SK-N-SH (cell line): ENCODE data around the gene RSU1. TPM values are rescaled to one million over a fixed set of nuclear protein-coding genes. Genes with fewer than 3 reads are reported as not detected.

Experiments used
- CTCF ChIA-PET: fragments of 300-600, 350-600 bp; formaldehyde crosslinking; extraction: SDS; loops from one replicate; lab custom pipeline; 2021; lab: Yijun Ruan, JAX
- POLR2A ChIA-PET: fragments of 350-600 bp; sonication (Branson Sonifier 250); formaldehyde crosslinking; extraction: SDS; loops from one replicate; lab custom pipeline; 2020; ENCODE audit warnings: antibody characterized with exemption, inconsistent platforms; lab: Yijun Ruan, JAX
- DNase-seq: peaks from one replicate; pipeline ENCODE4 v3.0.0; 2012
- H2AFZ ChIP-seq: fragments of 200-600 bp; sonication (generic); 2 replicates; pipeline ENCODE4 v1.8.1; 2016; ENCODE audit warnings: antibody characterized with exemption, mild to moderate bottlenecking, low read depth
- H3F3A ChIP-seq: fragments of 200-600 bp; sonication (generic); replicated peaks from 2 replicates; pipeline ENCODE3; 2016; ENCODE audit warnings: antibody characterized with exemption, mild to moderate bottlenecking; ENCODE audit not compliant: insufficient read depth
- H3K27ac ChIP-seq, 2 experiments: fragments of 200-500 bp in 1 of 2; fragments of 200-600 bp in 1 of 2; sonication (Bioruptor generic) in 1 of 2; sonication (generic), shearing (Covaris generic) in 1 of 2; 2 replicates each; pipeline versions ENCODE4 v1.5.1 to v1.6.1; 2014 to 2016; ENCODE audit warnings: low read depth in 2 of 2, inconsistent platforms in 1 of 2, low read length in 1 of 2, mild to moderate bottlenecking in 1 of 2, mixed read lengths in 1 of 2
- H3K27me3 ChIP-seq: fragments of 200-600 bp; sonication (generic), shearing (Covaris generic); 2 replicates; pipeline ENCODE4 v1.6.1; 2016; ENCODE audit warnings: mixed run types; ENCODE audit not compliant: insufficient read depth
- H3K36me3 ChIP-seq, 2 experiments: fragments of 200-500 bp in 1 of 2; fragments of 200-600 bp in 1 of 2; sonication (Bioruptor generic) in 1 of 2; sonication (generic) in 1 of 2; replicated peaks in 1 of 2; 2 replicates each; pipeline versions ENCODE3 to v1.5.1; 2014 to 2016; ENCODE audit warnings: low read length in 1 of 2, mild to moderate bottlenecking in 1 of 2; ENCODE audit not compliant: insufficient read depth in 2 of 2, control insufficient read depth in 1 of 2
- H3K4me1 ChIP-seq, 2 experiments: fragments of 200-500 bp in 1 of 2; fragments of 200-600 bp in 1 of 2; sonication (Bioruptor generic) in 1 of 2; sonication (generic), shearing (Covaris generic) in 1 of 2; 2 replicates each; pipeline versions ENCODE4 v1.5.1 to v1.6.1; 2014 to 2016; ENCODE audit warnings: low read depth in 1 of 2, low read length in 1 of 2, mixed run types in 1 of 2; ENCODE audit not compliant: insufficient read depth in 2 of 2, control insufficient read depth in 1 of 2
- H3K4me2 ChIP-seq: fragments of 200-600 bp; sonication (generic), shearing (Covaris generic); 2 replicates; pipeline ENCODE4 v1.6.1; 2017; ENCODE audit warnings: mixed run types
- H3K4me3 ChIP-seq, 2 experiments: fragments of 200-500 bp in 1 of 2; fragments of 200-600 bp in 1 of 2; sonication (Bioruptor generic) in 1 of 2; sonication (generic), shearing (Covaris generic) in 1 of 2; 2 replicates each; pipeline versions ENCODE4 v1.5.1 to v1.8.1; 2014 to 2016; ENCODE audit warnings: low read depth in 2 of 2, inconsistent platforms in 1 of 2, low read length in 1 of 2, mild to moderate bottlenecking in 1 of 2, mixed read lengths in 1 of 2, moderate library complexity in 1 of 2
- H3K79me2 ChIP-seq: fragments of 200-600 bp; sonication (generic); 2 replicates; pipeline ENCODE4 v1.8.1; 2017; ENCODE audit warnings: mild to moderate bottlenecking; ENCODE audit not compliant: insufficient read depth
- H3K9ac ChIP-seq: fragments of 200-600 bp; sonication (generic); 2 replicates; pipeline ENCODE4 v1.6.1; 2017; ENCODE audit warnings: mixed run types
- H3K9me2 ChIP-seq: fragments of 200-600 bp; sonication (generic); 2 replicates; pipeline ENCODE4 v1.6.1; 2017; ENCODE audit warnings: mixed run types
- H3K9me3 ChIP-seq: fragments of 200-600 bp; sonication (generic); 2 replicates; pipeline ENCODE4 v1.6.1; 2017; ENCODE audit warnings: mixed run types, mild to moderate bottlenecking, moderate library complexity
- H4K20me1 ChIP-seq: fragments of 200-600 bp; sonication (generic); 2 replicates; pipeline ENCODE4 v1.6.1; 2017; ENCODE audit warnings: mild to moderate bottlenecking, mixed run types; ENCODE audit not compliant: insufficient read depth
- CTCF ChIP-seq: fragments of 200-600 bp; sonication (generic); IDR thresholded peaks from 2 replicates; pipeline ENCODE4 v1.6.1; 2017; ENCODE audit warnings: antibody characterized with exemption, mild to moderate bottlenecking, moderate library complexity
- EP300 ChIP-seq, 2 experiments: IDR thresholded peaks; 2 replicates each; pipeline versions ENCODE4 v1.4.0 to v1.6.1; 2012; ENCODE audit warnings: borderline replicate concordance in 1 of 2, low read depth in 1 of 2, low read length in 1 of 2
- FOSL2 ChIP-seq: IDR thresholded peaks from 2 replicates; pipeline ENCODE4 v1.4.0; 2012; ENCODE audit warnings: low read depth, mild to moderate bottlenecking, moderate library complexity, borderline replicate concordance
- FOXJ3 ChIP-seq: sonication (generic); formaldehyde crosslinking; IDR thresholded peaks from 2 replicates; pipeline ENCODE4 v1.5.1; 2020; ENCODE audit warnings: mild to moderate bottlenecking, missing genetic modification reagents
- GATA2 ChIP-seq: sonication (generic); formaldehyde crosslinking; IDR thresholded peaks from 2 replicates; pipeline ENCODE4 v1.5.0; 2020; ENCODE audit warnings: mild to moderate bottlenecking, missing genetic modification reagents
- IRF3 ChIP-seq: fragments of 150-350 bp; IDR thresholded peaks from 2 replicates; pipeline ENCODE4 v1.6.1; 2016; ENCODE audit warnings: mild to moderate bottlenecking, low read depth, low read length
- JUND ChIP-seq: IDR thresholded peaks from 2 replicates; pipeline ENCODE4 v1.4.0; 2012
- MAX ChIP-seq: IDR thresholded peaks from 2 replicates; pipeline ENCODE4 v1.4.0; 2012; ENCODE audit warnings: low read depth
- NFIC ChIP-seq: IDR thresholded peaks from 2 replicates; pipeline ENCODE4 v1.4.0; 2012; ENCODE audit warnings: borderline replicate concordance
- PBX3 ChIP-seq: IDR thresholded peaks from 2 replicates; pipeline ENCODE4; 2012
- POLR2AphosphoS5 ChIP-seq: IDR thresholded peaks from 2 replicates; pipeline ENCODE4 v1.6.1; 2012; ENCODE audit warnings: low read depth, low read length
- RAD21 ChIP-seq: IDR thresholded peaks from 2 replicates; pipeline ENCODE4 v1.6.1; 2012; ENCODE audit warnings: mild to moderate bottlenecking, low read length
- RCOR1 ChIP-seq: fragments of 150-350 bp; IDR thresholded peaks from 2 replicates; pipeline ENCODE4 v1.6.1; 2017; ENCODE audit warnings: antibody characterized with exemption, low read length
- RFX5 ChIP-seq: IDR thresholded peaks from 2 replicates; pipeline ENCODE4 v1.6.1; 2012; ENCODE audit warnings: mild to moderate bottlenecking, improper control_type of control experiment, low read length
- RXRA ChIP-seq: IDR thresholded peaks from 2 replicates; pipeline ENCODE4 v1.4.0; 2012; ENCODE audit warnings: low read depth, mild to moderate bottlenecking, borderline replicate concordance
- TAF1 ChIP-seq: IDR thresholded peaks from 2 replicates; pipeline ENCODE4 v1.6.1; 2012; ENCODE audit warnings: low read depth, mild to moderate bottlenecking, low read length, moderate library complexity, borderline replicate concordance
- USF2 ChIP-seq: fragments of 150-350 bp; IDR thresholded peaks from 2 replicates; pipeline ENCODE4 v1.6.1; 2017; ENCODE audit warnings: antibody characterized with exemption, low read length, low read depth, borderline replicate concordance
- WGBS: methylation state at CpG from one replicate; pipeline ENCODE4 v1.1.6; 2017; ENCODE audit warnings: low lambda C conversion rate; 5-methylcytosine and 5-hydroxymethylcytosine counted together
- polyA plus RNA-seq, 3 experiments: library from polyadenylated mRNA; depleted of rRNA; stranded (reverse); fragments of >200 nt; gene quantifications; 2 replicates each; pipeline ENCODE4 v1.2.3, GENCODE V29; 2012

Gene RSU1
- polyA plus RNA-seq, 1 of the 3 experiments (the other 2 are of a cell fraction): 59.8 TPM

GRCh38 chr10:16735671-16736070 is 81.6 kb downstream of the RSU1 start:
- Histone ChIP-seq H3F3A (no peaks in the 10 kb centered on the region), H3K79me2 (no peaks in the 10 kb centered on the region), H2AFZ (no peak overlapping the region), H3K27ac (no peak overlapping the region), H3K4me3 (no peak overlapping the region)
- CTCF ChIA-PET: no interaction called here
- TF ChIP-seq FOSL2 (no peak), RCOR1 (no peak), MAX (no peak), RFX5 (no peak), TAF1 (no peak), GATA2 (CRISPR knock-in tag) (no peak), RAD21 (no peak), NFIC (no peak), CTCF (no peak), RXRA (no peak), EP300 (IDR thresholded peaks at IDR 0.05; ENCODE audit: borderline replicate concordance in 1 of 2, low read depth in 1 of 2, low read length in 1 of 2) (no peak), USF2 (no peak), IRF3 (no peak), FOXJ3 (CRISPR knock-in tag) (no peak)
- TF ChIP-seq, all 33 proteins: peak for 0
- Histone ChIP-seq H3K9me2 (no peaks in the 10 kb centered on the region), H3K27me3 (no peaks in the 10 kb centered on the region), H3K4me2 (no peak overlapping the region), H4K20me1 (no peaks in the 10 kb centered on the region), H3K9me3 (0 out of 2 replicates have a peak, but pooled peaks cover 5% of the 10 kb centered on the region), H3K36me3 (peaks cover 0 to 49% of the 10 kb centered on the region in 2 experiments), H3K9ac (no peak overlapping the region), H3K4me1 (no peaks in the 10 kb centered on the region)
- 86% methylated on average over 3 of the region's 3 CpGs for WGBS
- DNase-seq: no peak
- POLR2A ChIA-PET: no interaction called here

- CTCF ChIA-PET: interaction anchor here (1.3 kb wide), 2 partner anchors 11 to 830 kb away, joined by 3 read pairs; no protein-coding TSS in a partner anchor
- Histone ChIP-seq H3K4me3 (no peak overlapping the region), H3F3A (no peaks in the 10 kb centered on the region), H3K9ac (no peak overlapping the region), H3K9me3 (0 out of 2 replicates have a peak, but pooled peaks cover 5% of the 10 kb centered on the region), H3K36me3 (peaks cover 0 to 33% of the 10 kb centered on the region in 2 experiments), H3K4me2 (no peak overlapping the region), H3K27me3 (no peaks in the 10 kb centered on the region), H3K4me1 (no peaks in the 10 kb centered on the region), H3K79me2 (no peaks in the 10 kb centered on the region), H3K27ac (no peak overlapping the region), H4K20me1 (no peaks in the 10 kb centered on the region), H3K9me2 (no peaks in the 10 kb centered on the region), H2AFZ (no peak overlapping the region)
- DNase-seq: no peak
- TF ChIP-seq PBX3: no peak
- TF ChIP-seq POLR2AphosphoS5: no peak
- no peak for TF ChIP-seq JUND
- POLR2A ChIA-PET: no interaction called here
Observed at GRCh38 chr10:16732376-16732775, 84.8 kb downstream of the RSU1 start.
